LNCaP clone FGC (cell line): Measurements from ENCODE around the gene MYO7A.

Experiments
- DNase-seq: peaks from one replicate; pipeline ENCODE4 v3.0.0-alpha.2; 2011; ENCODE audit warnings: low read depth
- H3K4me3 ChIP-seq: 2 replicates; pipeline ENCODE4 v1.5.1; 2011; ENCODE audit warnings: mild to moderate bottlenecking, low read depth, low read length, control low read depth
- TF ChIP-seq, protein P1 (sequence below): IDR thresholded peaks from 2 replicates; pipeline ENCODE4 v1.5.1; 2012; ENCODE audit warnings: mild to moderate bottlenecking; ENCODE audit not compliant: control insufficient read depth, insufficient read depth; ENCODE audit errors: extremely low read depth

The MYO7A gene

DNA sequence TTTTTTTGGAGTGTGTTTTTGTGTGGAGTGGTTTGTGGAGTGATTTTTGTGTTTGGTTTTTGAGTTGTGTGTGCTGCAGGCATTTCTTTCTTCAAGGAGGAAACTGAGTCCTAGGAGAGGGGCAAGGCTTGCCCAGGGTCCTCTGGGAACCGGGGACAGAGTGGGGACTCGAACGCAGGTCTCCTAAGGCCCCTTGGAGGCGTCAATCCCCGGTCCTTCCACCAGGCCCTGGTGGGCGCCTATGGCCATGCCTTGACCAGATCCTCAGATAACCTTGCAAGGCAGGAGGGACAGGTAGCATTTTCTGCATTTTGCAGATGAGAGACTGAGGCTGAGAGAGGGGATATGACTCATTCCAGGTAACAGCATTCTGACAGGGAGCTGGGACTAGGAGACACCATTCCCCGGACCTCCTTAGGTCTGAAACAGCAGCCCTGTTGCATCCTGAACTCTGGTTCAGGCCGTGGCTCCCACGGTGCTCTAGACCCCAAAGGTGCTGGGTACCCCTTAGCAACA, 39.1 kb downstream of the MYO7A start:
- no peak for DNase-seq
- TF ChIP-seq, protein P1, sequence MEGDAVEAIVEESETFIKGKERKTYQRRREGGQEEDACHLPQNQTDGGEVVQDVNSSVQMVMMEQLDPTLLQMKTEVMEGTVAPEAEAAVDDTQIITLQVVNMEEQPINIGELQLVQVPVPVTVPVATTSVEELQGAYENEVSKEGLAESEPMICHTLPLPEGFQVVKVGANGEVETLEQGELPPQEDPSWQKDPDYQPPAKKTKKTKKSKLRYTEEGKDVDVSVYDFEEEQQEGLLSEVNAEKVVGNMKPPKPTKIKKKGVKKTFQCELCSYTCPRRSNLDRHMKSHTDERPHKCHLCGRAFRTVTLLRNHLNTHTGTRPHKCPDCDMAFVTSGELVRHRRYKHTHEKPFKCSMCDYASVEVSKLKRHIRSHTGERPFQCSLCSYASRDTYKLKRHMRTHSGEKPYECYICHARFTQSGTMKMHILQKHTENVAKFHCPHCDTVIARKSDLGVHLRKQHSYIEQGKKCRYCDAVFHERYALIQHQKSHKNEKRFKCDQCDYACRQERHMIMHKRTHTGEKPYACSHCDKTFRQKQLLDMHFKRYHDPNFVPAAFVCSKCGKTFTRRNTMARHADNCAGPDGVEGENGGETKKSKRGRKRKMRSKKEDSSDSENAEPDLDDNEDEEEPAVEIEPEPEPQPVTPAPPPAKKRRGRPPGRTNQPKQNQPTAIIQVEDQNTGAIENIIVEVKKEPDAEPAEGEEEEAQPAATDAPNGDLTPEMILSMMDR, result no peak
- no peak overlapping the region for H3K4me3 ChIP-seq

- TF ChIP-seq, protein P1, result no peak
- no peak for DNase-seq
- no peak overlapping the region for H3K4me3 ChIP-seq
Measured at GRCh38 chr11:77167791-77168190, 39.7 kb downstream of the MYO7A start.

DNA sequence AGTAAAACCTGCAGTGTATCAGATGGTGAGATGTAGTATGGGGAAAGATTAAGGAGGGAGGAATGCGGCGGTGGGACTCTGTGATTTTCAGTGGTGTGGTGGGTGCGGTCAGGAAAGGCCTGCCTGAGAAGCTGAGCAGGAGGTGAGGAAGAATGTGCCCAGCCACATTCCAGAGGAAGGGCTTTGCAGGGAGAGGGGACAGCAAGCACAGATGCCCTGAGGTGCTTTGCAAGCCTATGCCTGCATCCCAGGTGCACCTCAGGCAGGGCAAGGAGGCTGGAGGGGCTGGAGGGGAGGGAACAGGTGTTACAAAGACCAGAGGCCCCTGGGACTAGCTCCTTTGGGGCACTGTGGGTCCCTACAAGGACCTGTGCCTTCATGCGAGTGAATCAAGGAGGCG, 42.1 kb downstream of the MYO7A start:
- no peak for DNase-seq
- no peak overlapping the region for H3K4me3 ChIP-seq
- TF ChIP-seq, protein P1, result no peak

- no peak overlapping the region for H3K4me3 ChIP-seq
- no peak for DNase-seq
- TF ChIP-seq, protein P1, result no peak
Measured at GRCh38 chr11:77171254-77171653, 43.2 kb downstream of the MYO7A start.

DNA sequence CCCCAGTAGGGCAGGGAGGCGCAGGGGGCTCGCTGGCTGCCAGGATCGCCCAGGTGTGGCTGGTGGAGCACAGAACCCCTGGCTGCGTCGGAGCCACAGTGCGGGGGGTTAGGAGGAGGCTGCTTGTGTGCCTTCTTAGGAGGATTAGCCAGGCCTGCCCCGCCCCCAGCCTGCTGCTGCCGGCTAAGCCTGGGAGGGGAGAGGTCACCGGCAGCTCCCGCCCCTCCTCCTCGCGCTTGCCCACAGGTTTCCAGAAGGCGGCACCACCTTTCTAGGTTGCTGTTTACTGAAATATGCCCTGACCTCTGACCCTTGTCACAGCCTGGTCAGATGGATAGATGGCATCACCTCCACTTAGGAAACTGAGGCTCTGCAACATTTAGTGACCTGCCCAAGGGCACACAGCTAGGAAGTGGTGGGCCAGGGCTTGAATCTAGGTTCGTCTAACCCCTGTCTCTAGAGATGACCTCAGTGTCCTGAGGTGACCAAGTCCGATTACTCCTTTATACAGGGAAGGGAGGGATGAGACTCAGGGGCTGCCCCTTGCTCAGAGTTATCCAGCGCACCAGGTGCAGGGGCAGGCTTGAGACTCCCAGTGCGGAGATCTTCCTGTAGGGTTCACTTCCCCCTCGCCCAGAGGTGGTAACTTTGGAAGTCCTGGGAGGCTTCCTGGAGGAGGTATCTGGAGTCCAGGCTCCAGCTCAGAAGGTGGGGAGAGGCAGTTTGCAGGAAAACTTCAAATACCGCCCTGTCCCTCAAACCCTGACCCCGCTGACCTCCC, 44.0 kb downstream of the MYO7A start:
- no peak for DNase-seq
- TF ChIP-seq, protein P1, result no peak
- H3K4me3 ChIP-seq, result no peak overlapping the region

DNA sequence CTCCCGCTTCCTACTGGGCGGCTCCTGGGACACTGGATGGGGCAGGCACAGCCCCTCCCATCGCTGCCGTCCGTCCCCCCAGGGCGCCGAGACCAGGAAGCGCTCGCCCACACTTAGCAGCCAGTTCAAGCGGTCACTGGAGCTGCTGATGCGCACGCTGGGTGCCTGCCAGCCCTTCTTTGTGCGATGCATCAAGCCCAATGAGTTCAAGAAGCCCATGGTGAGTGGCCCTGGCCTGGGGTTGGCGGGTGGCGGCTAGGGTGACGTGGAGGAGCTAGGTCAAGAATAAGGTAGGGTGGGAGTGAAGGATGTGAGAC, 44.6 kb downstream of the MYO7A start:
- H3K4me3 ChIP-seq, result no peak overlapping the region
- TF ChIP-seq, protein P1, result no peak
- no peak for DNase-seq

- no peak overlapping the region for H3K4me3 ChIP-seq
- DNase-seq, result no peak
- TF ChIP-seq, protein P1, result no peak
Measured at GRCh38 chr11:77173494-77173893, 45.4 kb downstream of the MYO7A start.
